Measurements from ENCODE around the gene DCBLD1.

The DCBLD1 gene

GRCh38 chr6:117520603-117521395 is 38.3 kb downstream of the DCBLD1 start:
- in situ Hi-C loops (cut with HindIII; ENCODE audit: low sequenced_read_pairs) = no loop called here

GRCh38 chr6:117521791-117522502 is 39.5 kb downstream of the DCBLD1 start:
- in situ Hi-C loops (cut with HindIII; ENCODE audit: low sequenced_read_pairs) = no loop called here

DNA sequence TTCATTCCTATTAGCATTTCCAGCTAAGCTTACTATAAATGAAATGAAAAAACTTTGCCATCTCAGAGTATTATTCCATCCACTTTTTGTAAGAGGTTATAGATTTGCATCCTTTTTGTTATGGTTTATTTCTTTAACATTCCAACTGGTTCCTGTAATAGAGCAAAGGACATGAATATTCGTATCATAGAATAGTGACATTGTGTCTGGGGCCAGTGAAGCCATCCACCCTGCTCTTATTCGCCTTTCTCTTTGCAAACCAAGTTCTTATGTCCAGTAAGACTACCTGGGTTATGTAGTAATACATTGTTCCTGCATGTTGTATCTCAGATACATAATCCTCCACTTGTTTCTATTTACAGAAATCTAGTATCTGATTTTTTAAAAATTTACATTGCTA is 43.1 kb downstream of the DCBLD1 start:
- in situ Hi-C loops (cut with HindIII; ENCODE audit: low sequenced_read_pairs) = no loop called here

DNA sequence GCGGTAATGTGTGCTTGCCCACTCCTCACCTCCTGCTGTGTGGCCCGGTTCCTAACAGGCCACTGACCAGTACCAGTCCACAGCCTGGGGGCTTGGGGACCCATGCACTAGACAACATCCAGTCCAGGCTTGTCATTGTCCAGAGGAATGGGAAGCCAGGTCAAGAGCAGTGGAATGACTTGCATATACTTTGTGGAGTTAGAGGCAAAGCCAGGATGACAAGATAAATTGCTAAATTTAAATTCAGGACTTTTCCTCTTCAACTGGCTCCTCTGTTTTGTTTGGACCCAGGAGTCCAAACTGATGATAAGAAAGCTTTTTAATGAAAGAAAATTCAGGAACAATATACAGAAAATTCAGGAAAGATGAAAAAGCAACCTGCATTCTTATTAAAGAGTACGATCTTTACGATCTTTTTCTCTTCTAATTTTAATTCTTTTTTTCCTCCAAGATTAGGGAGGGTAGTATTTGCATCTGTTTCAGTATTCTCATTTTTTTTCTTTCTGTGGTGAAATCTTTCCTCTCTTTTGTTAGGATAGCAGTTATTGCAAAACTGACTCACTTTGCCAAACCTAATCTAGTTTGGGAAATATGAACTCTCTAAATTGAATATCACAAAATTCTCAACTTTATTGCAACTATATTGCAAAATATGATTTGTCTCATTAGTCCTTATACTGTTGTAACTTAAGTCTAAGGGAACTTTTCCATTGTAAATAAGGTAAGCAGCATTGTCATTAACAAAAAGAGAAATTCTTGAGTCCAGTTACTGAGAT is 48.2 kb downstream of the DCBLD1 start:
- in situ Hi-C loops (cut with HindIII; ENCODE audit: low sequenced_read_pairs) = loop anchor here (5.0 kb wide), 1 partner anchor 83 kb away; no protein-coding TSS in a partner anchor

- in situ Hi-C loops (cut with HindIII; ENCODE audit: low sequenced_read_pairs) = loop anchor here (5.0 kb wide), 1 partner anchor 84 kb away; no protein-coding TSS in a partner anchor
These were observed 48.9 kb downstream of the DCBLD1 start for GRCh38 chr6:117531346-117531745.

GRCh38 chr6:117531809-117532725 is 49.6 kb downstream of the DCBLD1 start:
- in situ Hi-C loops (cut with HindIII; ENCODE audit: low sequenced_read_pairs) = loop anchor here (5.0 kb wide), 1 partner anchor 85 kb away; no protein-coding TSS in a partner anchor

DNA sequence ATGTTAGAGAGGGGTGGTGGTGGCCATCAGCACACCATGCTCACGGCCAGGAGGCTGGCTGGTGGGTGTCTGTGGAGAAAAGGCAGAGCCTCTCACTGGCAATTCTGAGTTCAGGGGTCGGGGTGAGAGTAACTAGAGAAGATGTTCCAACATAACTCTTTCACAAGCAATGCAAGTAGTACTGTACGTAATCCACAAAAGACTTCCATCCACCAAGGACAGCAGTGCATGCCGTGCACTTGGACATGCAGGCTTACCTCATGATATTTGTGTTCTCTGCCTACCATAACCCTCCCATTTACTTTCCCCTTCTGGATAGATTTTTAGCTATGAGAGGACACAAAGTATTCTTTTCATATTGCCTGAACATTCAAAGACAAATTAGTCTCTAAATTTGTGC is 51.3 kb downstream of the DCBLD1 start:
- in situ Hi-C loops (cut with HindIII; ENCODE audit: low sequenced_read_pairs) = loop anchor here (5.0 kb wide), 1 partner anchor 86 kb away; no protein-coding TSS in a partner anchor

GRCh38 chr6:117534974-117535373 is 52.5 kb downstream of the DCBLD1 start:
- in situ Hi-C loops (cut with HindIII; ENCODE audit: low sequenced_read_pairs) = loop anchor here (5.0 kb wide), 1 partner anchor 88 kb away; no protein-coding TSS in a partner anchor

GRCh38 chr6:117536317-117536716 is 53.8 kb downstream of the DCBLD1 start:
- in situ Hi-C loops (cut with HindIII; ENCODE audit: low sequenced_read_pairs) = no loop called here

DNA sequence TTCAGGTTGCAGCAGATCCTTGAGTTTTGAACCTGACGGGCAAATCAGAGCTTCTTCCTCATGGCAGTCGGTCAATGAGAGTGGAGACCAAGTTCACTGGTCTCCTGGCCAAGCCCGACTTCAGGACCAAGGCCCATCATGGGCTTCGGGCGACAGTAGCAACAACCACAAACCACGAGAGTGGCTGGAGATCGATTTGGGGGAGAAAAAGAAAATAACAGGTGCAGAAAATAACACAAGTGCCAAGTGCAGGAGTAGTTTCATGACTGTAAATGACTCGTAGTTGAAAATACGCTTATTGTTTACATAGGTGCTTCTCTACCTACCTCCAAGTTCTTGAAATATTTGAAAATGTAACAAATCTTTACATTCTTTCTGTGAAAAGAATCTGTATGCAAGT is 56.1 kb downstream of the DCBLD1 start:
- in situ Hi-C loops (cut with HindIII; ENCODE audit: low sequenced_read_pairs) = no loop called here

GRCh38 chr6:117540670-117541069 is 58.2 kb downstream of the DCBLD1 start:
- in situ Hi-C loops (cut with HindIII; ENCODE audit: low sequenced_read_pairs) = no loop called here

DNA sequence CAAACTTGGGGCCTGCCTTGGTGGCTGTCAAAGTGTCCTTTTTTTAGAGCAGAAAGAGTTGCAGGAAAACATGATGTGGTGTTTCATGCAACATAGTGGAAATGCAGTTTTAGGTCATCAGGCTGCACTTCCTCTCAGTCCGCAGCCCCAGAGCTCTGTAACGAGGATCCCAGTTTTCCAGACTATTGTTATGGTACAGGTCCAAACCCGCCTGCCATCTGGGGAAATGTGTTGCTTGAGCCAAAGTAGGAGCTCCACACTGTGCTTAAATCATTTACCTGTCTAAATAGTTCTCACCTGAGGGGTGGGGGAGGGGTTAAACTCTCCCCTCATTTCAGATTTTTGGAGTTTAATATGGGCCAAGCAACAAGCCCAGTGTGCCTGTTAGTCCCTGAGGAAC is 60.0 kb downstream of the DCBLD1 start:
- in situ Hi-C loops (cut with HindIII; ENCODE audit: low sequenced_read_pairs) = no loop called here

GRCh38 chr6:117544716-117545115 is 62.2 kb downstream of the DCBLD1 start:
- in situ Hi-C loops (cut with HindIII; ENCODE audit: low sequenced_read_pairs) = loop anchor here (5.0 kb wide), 1 partner anchor 32 kb away; no protein-coding TSS in a partner anchor

DNA sequence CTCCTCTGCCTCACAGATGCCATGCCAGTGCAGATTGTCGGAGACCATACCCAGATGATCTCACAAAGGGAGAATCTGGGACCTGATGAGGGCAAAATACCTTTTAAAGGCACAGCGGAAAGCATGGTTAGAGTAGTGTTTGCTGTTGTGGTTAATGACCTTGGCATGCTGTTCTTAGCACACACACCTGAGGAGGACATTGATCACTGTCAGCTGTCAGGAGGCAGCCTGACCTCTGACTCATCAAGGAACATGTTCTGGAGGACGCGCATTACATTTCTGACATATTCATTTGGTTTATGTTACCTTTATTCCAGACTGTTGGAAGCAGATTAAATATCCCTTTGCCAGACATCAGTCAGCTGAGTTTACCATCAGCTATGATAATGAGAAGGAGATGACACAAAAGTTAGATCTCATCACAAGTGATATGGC is 62.7 kb downstream of the DCBLD1 start:
- in situ Hi-C loops (cut with HindIII; ENCODE audit: low sequenced_read_pairs) = loop anchor here (5.0 kb wide), 1 partner anchor 33 kb away; no protein-coding TSS in a partner anchor

GRCh38 chr6:117546674-117547073 is 64.2 kb downstream of the DCBLD1 start:
- in situ Hi-C loops (cut with HindIII; ENCODE audit: low sequenced_read_pairs) = loop anchor here (5.0 kb wide), 1 partner anchor 34 kb away; no protein-coding TSS in a partner anchor

DNA sequence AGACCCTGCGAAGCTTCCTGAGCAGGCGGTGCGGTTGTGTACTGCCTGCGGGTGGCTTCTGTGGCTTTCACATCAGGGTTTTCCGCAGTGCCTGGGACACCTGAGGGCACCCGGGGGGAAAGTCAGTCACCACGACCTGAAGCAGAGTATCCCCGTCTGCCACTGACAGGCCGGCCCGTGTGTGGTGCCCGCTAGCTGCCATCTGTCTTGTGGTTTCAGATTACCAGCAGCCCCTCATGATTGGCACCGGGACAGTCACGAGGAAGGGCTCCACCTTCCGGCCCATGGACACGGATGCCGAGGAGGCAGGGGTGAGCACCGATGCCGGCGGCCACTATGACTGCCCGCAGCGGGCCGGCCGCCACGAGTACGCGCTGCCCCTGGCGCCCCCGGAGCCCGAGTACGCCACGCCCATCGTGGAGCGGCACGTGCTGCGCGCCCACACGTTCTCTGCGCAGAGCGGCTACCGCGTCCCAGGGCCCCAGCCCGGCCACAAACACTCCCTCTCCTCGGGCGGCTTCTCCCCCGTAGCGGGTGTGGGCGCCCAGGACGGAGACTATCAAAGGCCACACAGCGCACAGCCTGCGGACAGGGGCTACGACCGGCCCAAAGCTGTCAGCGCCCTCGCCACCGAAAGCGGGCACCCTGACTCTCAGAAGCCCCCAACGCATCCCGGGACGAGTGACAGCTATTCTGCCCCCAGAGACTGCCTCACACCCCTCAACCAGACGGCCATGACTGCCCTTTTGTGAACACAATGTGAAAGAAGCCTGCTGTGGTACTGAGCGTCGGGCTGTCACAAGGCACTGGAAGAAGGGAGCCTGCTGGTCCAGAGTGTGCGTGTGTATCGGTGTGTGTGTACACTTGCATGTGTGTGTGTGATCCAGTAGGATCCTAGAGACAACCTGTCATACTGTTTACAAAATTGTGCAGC is 65.5 kb downstream of the DCBLD1 start:
- in situ Hi-C loops (cut with HindIII; ENCODE audit: low sequenced_read_pairs) = loop anchor here (5.0 kb wide), 1 partner anchor 36 kb away; no protein-coding TSS in a partner anchor

DNA sequence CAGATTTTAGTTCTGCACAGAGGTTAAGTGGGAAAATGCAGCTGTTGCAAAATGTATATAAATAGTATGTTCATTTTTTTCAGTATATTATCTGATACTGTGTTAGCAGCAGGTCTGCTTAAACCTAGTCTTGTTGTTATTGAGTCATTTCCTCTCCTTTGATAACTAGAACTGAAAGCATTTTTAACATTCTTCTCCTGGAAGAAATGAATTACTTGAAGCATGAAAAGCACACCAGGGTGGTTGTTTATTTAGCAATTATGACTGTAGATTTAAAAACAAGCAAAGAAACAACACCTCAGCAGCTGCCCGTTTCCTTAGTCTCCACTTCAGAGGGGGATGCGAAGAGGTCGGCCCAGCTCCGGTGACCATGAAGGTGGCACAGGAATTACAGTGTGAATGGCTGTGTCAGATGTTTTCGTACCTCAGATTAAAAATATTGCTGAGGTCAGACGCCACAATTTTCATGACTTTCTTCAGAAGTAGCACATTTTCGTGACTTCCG is 66.4 kb downstream of the DCBLD1 start:
- in situ Hi-C loops (cut with HindIII; ENCODE audit: low sequenced_read_pairs) = loop anchor here (5.0 kb wide), 1 partner anchor 37 kb away; no protein-coding TSS in a partner anchor

- in situ Hi-C loops (cut with HindIII; ENCODE audit: low sequenced_read_pairs) = loop anchor here (5.0 kb wide), 1 partner anchor 37 kb away; no protein-coding TSS in a partner anchor
These were observed 67.1 kb downstream of the DCBLD1 start for GRCh38 chr6:117549611-117550010.

Measured in endothelial cell of hepatic sinusoid (primary cell).